Skin of body (tissue), 2 donors: Measurements from ENCODE around the gene UGT2A2. TPM values are rescaled to one million over a fixed set of nuclear protein-coding genes. Genes with fewer than 3 reads are reported as not detected.
A peak's percentile ranks its signal among the peaks of the same experiment; 100 is the strongest.
"Not testable (repeated sequence)": the region's sequence is repeated elsewhere in the genome, so short reads cannot be mapped to it uniquely, and the experiment has no call there.

ENCODE experiments used
- DNase-seq: peaks from one replicate; lab custom pipeline; 2025; lab: John Stamatoyannopoulos, UW
- total RNA-seq: library from RNA; depleted of rRNA; stranded (reverse); fragments of >200 nt; gene quantifications from one replicate; pipeline ENCODE4 v1.2.3, GENCODE V29; 2014

UGT2A2 gene
- total RNA-seq: 0.69 TPM

- DNase-seq: no peak
These were observed at the start of gene UGT2A2 for GRCh38 chr4:69639542-69639941. TSS of gene UGT2A2 (minus strand) at chr4:69639642. CDS start at chr4:69639640, 2 bp downstream.

GRCh38 chr4:69684804-69685203, 45.4 kb upstream of the UGT2A2 start:
- no peak for DNase-seq

GRCh38 chr4:69668680-69669079, 29.2 kb upstream of the UGT2A2 start:
- DNase-seq: no peak

DNA sequence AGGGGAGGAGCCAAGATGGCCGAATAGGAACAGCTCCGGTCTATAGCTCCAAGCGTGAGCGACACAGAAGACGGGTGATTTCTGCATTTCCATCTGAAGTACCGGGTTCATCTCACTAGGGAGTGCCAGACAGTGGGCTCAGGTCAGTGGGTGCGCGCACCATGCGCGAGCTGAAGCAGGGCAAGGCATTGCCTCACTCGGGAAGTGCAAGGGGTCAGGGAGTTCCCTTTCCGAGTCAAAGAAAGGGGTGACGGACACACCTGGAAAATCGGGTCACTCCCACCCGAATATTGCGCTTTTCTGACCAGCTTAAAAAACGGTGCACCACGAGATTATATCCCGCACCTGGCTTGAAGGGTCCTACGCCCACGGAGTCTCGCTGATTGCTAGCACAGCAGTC, 24.6 kb upstream of the UGT2A2 start:
- not testable (repeated sequence) for DNase-seq

- DNase-seq: not testable (repeated sequence)
These were observed 21.8 kb upstream of the UGT2A2 start for GRCh38 chr4:69661130-69661803.

DNA sequence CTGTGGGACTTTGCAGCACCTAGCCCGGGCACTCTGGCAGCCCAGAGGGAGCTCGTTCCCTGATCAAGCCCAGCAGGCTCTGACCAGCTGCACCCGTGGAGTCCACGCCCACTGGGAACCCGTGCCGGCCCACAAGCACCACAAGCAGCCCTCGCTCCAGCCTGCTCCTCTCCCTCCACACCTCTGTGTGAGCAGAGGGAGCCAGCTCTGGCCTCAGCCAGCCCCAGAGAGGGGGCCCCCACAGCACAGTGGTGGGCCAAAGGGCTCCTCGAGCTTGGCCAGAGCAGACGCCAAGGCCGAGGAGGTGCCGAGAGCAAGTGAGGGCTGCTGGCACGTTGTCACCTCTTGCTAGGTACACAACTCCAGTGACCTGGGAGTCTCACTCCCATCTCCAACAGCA, 18.7 kb upstream of the UGT2A2 start:
- DNase-seq: no peak

GRCh38 chr4:69656653-69657158, 17.3 kb upstream of the UGT2A2 start:
- no peak for DNase-seq

- DNase-seq: no peak
These were observed 13.7 kb upstream of the UGT2A2 start, which contains the start of gene UGT2A1 for GRCh38 chr4:69653147-69653546. TSS of gene UGT2A1 (minus strand) at chr4:69653247. CDS start at chr4:69647644, 5,603 bp downstream.

DNA sequence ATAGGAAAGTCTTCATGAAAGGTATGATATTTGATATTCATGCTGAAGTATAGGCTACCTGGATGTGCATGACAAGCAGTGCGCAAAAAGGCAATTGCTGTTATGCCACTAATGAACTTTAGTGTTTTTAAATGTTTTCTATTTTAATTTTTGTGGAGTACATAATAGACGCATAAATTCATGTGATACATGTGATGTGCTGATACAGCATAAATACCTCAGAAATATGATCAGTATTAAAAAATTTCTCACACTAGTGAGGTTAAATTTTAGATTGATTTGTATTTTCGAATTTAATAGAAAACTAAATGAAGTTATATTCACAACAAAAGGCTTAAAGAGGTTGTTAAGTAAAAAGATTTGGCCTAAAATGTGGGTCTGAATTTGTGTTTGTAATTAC, 11.4 kb upstream of the UGT2A2 start:
- no peak for DNase-seq

- DNase-seq: no peak
These were observed 10.2 kb upstream of the UGT2A2 start for GRCh38 chr4:69649629-69650028.

DNA sequence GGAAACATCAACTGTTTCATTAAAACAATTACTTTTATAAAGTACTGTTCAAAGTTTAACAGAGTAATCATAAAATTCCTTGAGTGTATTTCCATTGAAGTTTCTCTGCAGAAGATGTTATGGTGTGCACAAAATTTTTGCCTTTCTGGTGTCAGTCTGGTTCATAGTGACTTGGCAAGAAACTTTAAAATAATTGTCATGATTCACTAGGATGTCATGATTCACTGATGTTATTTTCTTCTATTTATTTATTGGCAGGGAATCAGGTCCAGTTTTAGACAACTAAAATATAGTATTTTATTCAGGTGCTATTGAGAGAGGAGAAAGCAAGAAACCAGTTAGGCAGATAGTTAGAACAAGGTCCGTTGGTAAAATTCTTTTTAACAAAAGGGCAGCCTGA, 9.8 kb upstream of the UGT2A2 start:
- DNase-seq: no peak

- no peak for DNase-seq
These were observed 3.5 kb upstream of the UGT2A2 start for GRCh38 chr4:69642961-69643360.

- no peak for DNase-seq
These were observed 847 bp upstream of the UGT2A2 start for GRCh38 chr4:69640289-69640688.

DNA sequence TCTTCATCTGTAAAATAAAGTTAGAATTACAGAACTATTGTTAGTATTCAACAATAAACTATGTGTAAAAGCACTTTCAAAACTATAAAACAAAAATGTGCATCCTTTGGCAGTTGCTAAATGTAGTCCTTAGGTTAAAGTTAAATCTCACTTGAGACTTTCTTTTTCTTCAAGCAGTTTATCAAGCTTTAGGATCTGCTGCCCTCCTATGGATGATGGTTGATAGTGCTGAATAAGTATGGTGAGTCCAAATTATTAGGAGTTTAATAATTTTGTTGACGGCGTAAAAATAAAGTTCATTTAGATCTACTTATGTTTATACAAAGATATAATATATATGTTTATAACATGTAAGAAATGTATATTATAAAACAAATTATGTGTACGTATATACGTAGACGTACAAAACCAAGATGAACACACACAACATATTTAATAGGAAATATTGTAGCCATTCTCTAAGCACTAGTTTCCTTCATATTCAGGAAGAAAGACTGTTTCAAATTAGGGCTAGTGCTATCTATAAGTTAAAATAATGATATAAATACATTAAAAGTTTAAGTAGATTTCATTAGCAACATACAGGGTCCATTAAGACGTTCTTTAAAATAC, 22.3 kb downstream of the UGT2A2 start:
- DNase-seq: peak; percentile 13

DNA sequence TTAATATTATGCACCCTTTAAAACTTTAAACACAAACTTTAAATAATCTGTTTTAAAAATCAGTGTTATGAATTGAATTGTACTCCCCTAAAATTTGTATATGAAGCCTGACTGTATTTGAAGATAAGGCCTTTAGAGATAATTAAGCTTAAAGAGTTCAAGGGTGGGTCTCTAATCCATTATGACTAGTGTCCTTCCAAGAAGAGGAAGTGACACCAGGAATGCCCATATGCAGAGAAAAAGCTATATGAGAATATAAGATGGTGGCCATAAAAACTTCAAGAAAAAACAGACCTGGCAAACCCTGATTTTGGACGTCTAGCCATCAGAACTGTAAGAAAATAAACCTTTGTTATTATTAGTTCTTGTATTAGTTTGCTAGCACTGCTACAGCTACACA, 29.0 kb downstream of the UGT2A2 start:
- no peak for DNase-seq

GRCh38 chr4:69601065-69601464, 38.4 kb downstream of the UGT2A2 start:
- DNase-seq: no peak

DNA sequence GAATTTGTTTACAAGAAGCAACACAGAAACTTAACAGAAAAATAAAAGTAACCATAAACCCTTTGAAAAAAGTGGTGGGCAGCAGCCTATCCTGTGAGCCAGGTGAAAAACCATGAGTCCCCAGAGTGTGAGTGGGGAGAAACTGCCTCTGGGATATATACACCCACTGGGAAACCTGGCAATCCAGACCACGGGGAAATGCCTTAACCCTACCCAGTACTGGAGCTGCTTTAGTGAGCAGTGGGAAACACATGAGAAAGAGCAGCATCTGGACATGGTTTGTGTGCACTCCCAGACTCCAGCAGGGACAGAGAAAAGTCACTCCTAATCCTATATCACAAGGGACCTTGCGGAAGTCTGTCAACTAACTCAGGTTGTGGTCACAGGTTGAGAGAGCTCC, 39.4 kb downstream of the UGT2A2 start:
- no peak for DNase-seq

DNA sequence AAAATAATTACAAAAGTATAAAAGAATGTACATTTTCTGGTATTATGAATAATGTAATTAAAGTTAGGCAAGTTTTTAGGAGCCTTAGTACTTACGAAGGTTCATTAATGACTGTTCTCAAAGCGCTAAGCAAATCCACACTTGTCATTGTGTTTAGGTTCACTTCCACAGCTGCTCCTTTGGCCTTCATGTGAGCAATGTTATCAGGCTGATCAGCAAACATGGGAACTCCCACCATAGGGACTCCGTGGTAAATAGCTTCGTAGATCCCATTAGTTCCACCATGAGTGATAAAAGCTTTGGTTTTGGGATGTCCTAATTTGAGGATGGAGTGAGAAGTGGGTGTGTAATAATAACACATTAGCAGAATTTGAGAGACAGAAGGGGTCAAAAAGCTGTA, 45.1 kb downstream of the UGT2A2 start:
- DNase-seq: no peak

- no peak for DNase-seq
These were observed 48.1 kb downstream of the UGT2A2 start for GRCh38 chr4:69591364-69591763.

GRCh38 chr4:69589884-69590283, 49.6 kb downstream of the UGT2A2 start:
- no peak for DNase-seq

- DNase-seq: no peak
These were observed 55.3 kb downstream of the UGT2A2 start for GRCh38 chr4:69584135-69584534.

DNA sequence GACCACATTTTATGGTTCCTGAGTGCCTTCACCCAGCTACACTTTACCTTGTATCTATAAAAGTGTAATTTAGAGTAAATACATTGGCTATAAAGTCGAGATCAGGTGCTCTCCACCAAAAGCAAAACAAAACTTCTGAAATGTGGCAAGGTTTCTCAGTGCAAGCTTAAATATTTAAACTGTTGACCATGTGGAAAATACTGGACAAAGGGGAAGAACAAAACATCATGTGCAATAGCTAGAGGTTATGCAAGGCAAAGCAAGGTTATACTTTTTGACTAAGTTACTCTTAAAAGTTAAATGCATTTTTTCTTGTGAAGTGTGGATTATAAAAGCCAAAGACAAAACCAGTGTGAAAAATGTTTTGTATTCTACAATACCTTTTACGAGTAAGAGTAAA, 55.9 kb downstream of the UGT2A2 start:
- DNase-seq: no peak

DNA sequence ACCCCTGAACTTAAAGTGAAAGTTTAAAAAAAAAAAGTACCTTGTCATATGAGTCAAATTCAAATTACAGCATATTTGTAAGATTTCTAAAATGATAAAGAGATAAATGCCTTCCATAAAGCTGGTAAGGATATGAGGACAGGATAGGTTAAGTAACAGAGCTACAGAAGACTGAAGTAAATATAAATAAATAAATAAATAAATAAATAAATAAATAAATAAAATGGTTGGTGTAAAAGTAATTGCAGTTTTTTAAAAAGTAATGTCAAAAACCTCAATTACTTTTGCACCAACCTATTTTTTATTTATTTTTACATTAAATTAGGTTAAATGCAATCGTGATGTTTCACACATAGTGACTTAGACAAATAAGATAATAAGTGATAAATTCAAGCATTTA, 62.2 kb downstream of the UGT2A2 start:
- no peak for DNase-seq
